Endodermal cell (in vitro differentiated cells): ENCODE results near the gene SBF2. TPM values are rescaled to one million over a fixed set of nuclear protein-coding genes. Genes with fewer than 3 reads are reported as not detected.
"Not testable (repeated sequence)": the region's sequence is repeated elsewhere in the genome, so short reads cannot be mapped to it uniquely, and the experiment has no call there.

ENCODE experiments used
- DNase-seq: peaks from one replicate; pipeline ENCODE4 v3.0.0-alpha.2; 2017
- H3K27ac ChIP-seq: 2 replicates; pipeline ENCODE4 v1.5.1; 2013; ENCODE audit warnings: mild to moderate bottlenecking, low read depth, low read length, moderate library complexity
- H3K27me3 ChIP-seq: 2 replicates; pipeline ENCODE4 v1.6.1; 2013; ENCODE audit warnings: mild to moderate bottlenecking, low read length, moderate library complexity; ENCODE audit not compliant: insufficient read depth, control insufficient read depth, poor library complexity, severe bottlenecking
- H3K36me3 ChIP-seq: 2 replicates; pipeline ENCODE4 v1.7.0; 2013; ENCODE audit warnings: mild to moderate bottlenecking, low read length, moderate library complexity; ENCODE audit not compliant: control insufficient read depth, insufficient read depth
- H3K4me1 ChIP-seq: one replicate; pipeline ENCODE4 v1.7.0; 2013; ENCODE audit warnings: low read length; ENCODE audit not compliant: control insufficient read depth, insufficient read depth
- H3K4me3 ChIP-seq: 2 replicates; pipeline ENCODE4 v1.5.1; 2013; ENCODE audit warnings: mild to moderate bottlenecking, low read length, moderate library complexity
- H3K9ac ChIP-seq: 2 replicates; pipeline ENCODE4 v1.6.1; 2013; ENCODE audit warnings: mild to moderate bottlenecking, low read length, moderate library complexity; ENCODE audit not compliant: poor library complexity, severe bottlenecking; ENCODE audit errors: extremely low read depth
- H3K9me3 ChIP-seq: 2 replicates; pipeline ENCODE4 v1.6.1; 2013; ENCODE audit warnings: mild to moderate bottlenecking, low read length, moderate library complexity; ENCODE audit not compliant: control insufficient read depth
- H3K27ac Mint-ChIP-seq: 2 replicates; pipeline ENCODE4 v1.8.0; 2020; ENCODE audit warnings: mixed read lengths
- H3K27me3 Mint-ChIP-seq: 2 replicates; pipeline ENCODE4 v1.8.0; 2021; ENCODE audit warnings: mild to moderate bottlenecking, mixed read lengths; ENCODE audit not compliant: insufficient read depth
- H3K36me3 Mint-ChIP-seq: 2 replicates; pipeline ENCODE4 v1.8.0; 2020; ENCODE audit warnings: low read depth, mixed read lengths
- H3K4me1 Mint-ChIP-seq: 2 replicates; pipeline ENCODE4 v1.8.0; 2020; ENCODE audit warnings: mixed read lengths
- H3K4me3 Mint-ChIP-seq: 2 replicates; pipeline ENCODE4 v1.8.0; 2020; ENCODE audit warnings: mild to moderate bottlenecking, moderate library complexity, mixed read lengths
- H3K9me3 Mint-ChIP-seq: 2 replicates; pipeline ENCODE4 v1.8.0; 2020; ENCODE audit warnings: mild to moderate bottlenecking, mixed read lengths
- WGBS, 2 experiments: methylation state at CpG; one replicate each; pipeline versions ENCODE4 v1.1.5 to v1.1.7; 2013; ENCODE audit warnings: missing lambda C conversion rate in 2 of 2, mixed read lengths in 1 of 2; ENCODE audit not compliant: insufficient coverage in 1 of 2, insufficient read length in 1 of 2; 5-methylcytosine and 5-hydroxymethylcytosine counted together
- total RNA-seq, 2 donors: library from RNA; stranded (reverse); fragmentation: NEBNext Ultra II Directional in 1 of 2; extraction: Animal tissue kit (Norgen Biotek cat#: 25700) in 1 of 2; gene quantifications; 2 replicates in 1 of 2; 3 replicates in 1 of 2; pipeline ENCODE4 v1.2.1, GENCODE V29; 2021
- TF ChIP-seq, protein P1 (sequence below): fragments of 200-600 bp; sonication (generic); conservative IDR thresholded peaks from 2 replicates; pipeline ENCODE4 v1.5.0; 2021; ENCODE audit warnings: antibody characterized with exemption, mild to moderate bottlenecking

SBF2 gene
- total RNA-seq, 2 donors from 2014 or later = 27.1 to 32.5 TPM

- TF ChIP-seq, protein P1, sequence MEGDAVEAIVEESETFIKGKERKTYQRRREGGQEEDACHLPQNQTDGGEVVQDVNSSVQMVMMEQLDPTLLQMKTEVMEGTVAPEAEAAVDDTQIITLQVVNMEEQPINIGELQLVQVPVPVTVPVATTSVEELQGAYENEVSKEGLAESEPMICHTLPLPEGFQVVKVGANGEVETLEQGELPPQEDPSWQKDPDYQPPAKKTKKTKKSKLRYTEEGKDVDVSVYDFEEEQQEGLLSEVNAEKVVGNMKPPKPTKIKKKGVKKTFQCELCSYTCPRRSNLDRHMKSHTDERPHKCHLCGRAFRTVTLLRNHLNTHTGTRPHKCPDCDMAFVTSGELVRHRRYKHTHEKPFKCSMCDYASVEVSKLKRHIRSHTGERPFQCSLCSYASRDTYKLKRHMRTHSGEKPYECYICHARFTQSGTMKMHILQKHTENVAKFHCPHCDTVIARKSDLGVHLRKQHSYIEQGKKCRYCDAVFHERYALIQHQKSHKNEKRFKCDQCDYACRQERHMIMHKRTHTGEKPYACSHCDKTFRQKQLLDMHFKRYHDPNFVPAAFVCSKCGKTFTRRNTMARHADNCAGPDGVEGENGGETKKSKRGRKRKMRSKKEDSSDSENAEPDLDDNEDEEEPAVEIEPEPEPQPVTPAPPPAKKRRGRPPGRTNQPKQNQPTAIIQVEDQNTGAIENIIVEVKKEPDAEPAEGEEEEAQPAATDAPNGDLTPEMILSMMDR = no peak
- H3K9ac ChIP-seq = no peak overlapping the region
- no peak overlapping the region for H3K4me3 ChIP-seq
- peak overlapping the region; percentile 66 for H3K27ac Mint-ChIP-seq
- H3K27me3 Mint-ChIP-seq = no peaks in the 10 kb centered on the region
- H3K9me3 Mint-ChIP-seq = no peaks in the 10 kb centered on the region
- no peaks in the 10 kb centered on the region for H3K27me3 ChIP-seq
- peaks cover 4% of the 10 kb centered on the region for H3K36me3 Mint-ChIP-seq
- H3K4me1 Mint-ChIP-seq = peaks cover 20% of the 10 kb centered on the region
- H3K9me3 ChIP-seq = no peaks in the 10 kb centered on the region
- H3K27ac ChIP-seq = no peak overlapping the region
- peaks cover 4% of the 10 kb centered on the region for H3K4me1 ChIP-seq
- H3K4me3 Mint-ChIP-seq = no peak overlapping the region
- no peak for DNase-seq
- H3K36me3 ChIP-seq = no peaks in the 10 kb centered on the region
Measured at GRCh38 chr11:9901943-9902342, 392.1 kb downstream of the SBF2 start.

DNA sequence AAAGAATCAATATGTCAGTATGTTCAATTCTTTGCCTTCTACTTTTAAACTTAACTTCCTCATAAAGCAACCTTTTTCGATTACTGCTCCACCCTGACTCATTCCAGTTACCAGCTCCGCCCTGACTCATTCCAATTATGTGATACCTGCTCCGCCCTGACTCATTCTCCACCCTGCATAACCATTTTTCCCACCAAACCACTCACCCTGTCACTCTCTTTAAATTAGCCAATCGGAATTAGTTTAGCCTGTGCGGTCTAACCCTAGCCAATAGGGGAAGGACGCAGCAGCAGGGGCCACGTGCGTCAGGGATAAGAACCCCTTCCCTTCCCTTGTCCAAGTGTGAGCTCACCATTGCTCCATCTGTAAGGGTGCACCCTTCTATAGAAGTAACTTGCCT is 393.8 kb downstream of the SBF2 start:
- not testable (repeated sequence) for H3K36me3 Mint-ChIP-seq, H3K27ac Mint-ChIP-seq, H3K27me3 Mint-ChIP-seq, H3K9me3 Mint-ChIP-seq, H3K4me1 ChIP-seq, H3K27ac ChIP-seq, H3K4me3 Mint-ChIP-seq, H3K9me3 ChIP-seq, H3K4me1 Mint-ChIP-seq, DNase-seq, H3K27me3 ChIP-seq, H3K36me3 ChIP-seq, H3K9ac ChIP-seq, H3K4me3 ChIP-seq
- WGBS, 2 experiments = 90 to 100% methylated on average over 6 to 8 of the region's 8 CpGs

- Histone ChIP-seq H3K9me3 (peaks cover 9% of the 10 kb centered on the region), H3K27me3 (no peaks in the 10 kb centered on the region), H3K9ac (no peak overlapping the region), H3K4me1 (peaks cover 4% of the 10 kb centered on the region), H3K4me3 (no peak overlapping the region), H3K36me3 (peaks cover 10% of the 10 kb centered on the region), H3K27ac (no peak overlapping the region)
- H3K36me3 Mint-ChIP-seq = peaks cover 12% of the 10 kb centered on the region
- peaks cover 7% of the 10 kb centered on the region for H3K9me3 Mint-ChIP-seq
- H3K4me1 Mint-ChIP-seq = peaks cover 9% of the 10 kb centered on the region
- no peaks in the 10 kb centered on the region for H3K27me3 Mint-ChIP-seq
- H3K27ac Mint-ChIP-seq = no peak overlapping the region
- DNase-seq = no peak
- TF ChIP-seq, protein P1 = no peak
- 88% methylated on average over 1 of the region's 1 CpG; no CpG with 5 or more reads in 1 of the 2 experiments for WGBS, 2 experiments
- H3K4me3 Mint-ChIP-seq = no peak overlapping the region
Measured at GRCh38 chr11:9899676-9900075, 394.3 kb downstream of the SBF2 start.

GRCh38 chr11:9896902-9897301 is 397.1 kb downstream of the SBF2 start:
- Mint-ChIP-seq H3K27ac (no peak overlapping the region), H3K27me3 (no peaks in the 10 kb centered on the region), H3K4me3 (no peak overlapping the region), H3K36me3 (peaks cover 8% of the 10 kb centered on the region), H3K9me3 (peaks cover 15% of the 10 kb centered on the region), H3K4me1 (peaks cover 2% of the 10 kb centered on the region)
- DNase-seq = no peak
- Histone ChIP-seq H3K4me3 (no peak overlapping the region), H3K27ac (no peak overlapping the region), H3K36me3 (peaks cover 10% of the 10 kb centered on the region), H3K4me1 (peaks cover 3% of the 10 kb centered on the region), H3K9me3 (peaks cover 9% of the 10 kb centered on the region), H3K9ac (no peak overlapping the region), H3K27me3 (no peaks in the 10 kb centered on the region)
- 100% methylated on average over 1 of the region's 2 CpGs; no CpG with 5 or more reads in 1 of the 2 experiments for WGBS, 2 experiments
- TF ChIP-seq, protein P1 = no peak
